VCaP (cell line): ENCODE results near the gene GNAQ.
"Not testable (repeated sequence)": the region's sequence is repeated elsewhere in the genome, so short reads cannot be mapped to it uniquely, and the experiment has no call there.

Experiments
- H3K27ac ChIP-seq: fragments of 450-650 bp; 2 replicates; pipeline ENCODE4 v1.5.1; 2017
- CTCF ChIP-seq: fragments of 450-650 bp; conservative IDR thresholded peaks from 2 replicates; pipeline ENCODE4 v1.5.1; 2017; ENCODE audit warnings: mild to moderate bottlenecking, moderate library complexity

Gene GNAQ

GRCh38 chr9:77729177-77729576, 302.4 kb downstream of the GNAQ start:
- H3K27ac ChIP-seq, result no peak overlapping the region
- no peak for TF ChIP-seq CTCF

- no peak overlapping the region for H3K27ac ChIP-seq
- TF ChIP-seq CTCF, result no peak
These were observed 304.8 kb downstream of the GNAQ start for GRCh38 chr9:77726814-77727213.

GRCh38 chr9:77726289-77726688, 305.3 kb downstream of the GNAQ start:
- H3K27ac ChIP-seq, result no peak overlapping the region
- TF ChIP-seq CTCF, result no peak

GRCh38 chr9:77725820-77726219, 305.8 kb downstream of the GNAQ start:
- TF ChIP-seq CTCF, result no peak
- no peak overlapping the region for H3K27ac ChIP-seq

GRCh38 chr9:77725046-77725694, 306.4 kb downstream of the GNAQ start:
- TF ChIP-seq CTCF, result no peak
- no peak overlapping the region for H3K27ac ChIP-seq

GRCh38 chr9:77721156-77721555, 310.5 kb downstream of the GNAQ start:
- H3K27ac ChIP-seq, result not testable (repeated sequence)

- TF ChIP-seq CTCF, result no peak
- H3K27ac ChIP-seq, result no peak overlapping the region
These were observed 312.3 kb downstream of the GNAQ start for GRCh38 chr9:77719321-77719720.

GRCh38 chr9:77718298-77718640, 313.3 kb downstream of the GNAQ start:
- H3K27ac ChIP-seq, result not testable (repeated sequence)

- H3K27ac ChIP-seq, result not testable (repeated sequence)
These were observed 313.9 kb downstream of the GNAQ start for GRCh38 chr9:77717608-77718297.
